GM12873 (cell line): Measurements from ENCODE around the gene TLK1.

Experiments
- TF ChIP-seq, protein P1 (sequence below): IDR thresholded peaks from 2 replicates; pipeline ENCODE4 v1.5.1; 2012; ENCODE audit warnings: low read depth, mild to moderate bottlenecking, moderate library complexity, low read length, control low read depth; ENCODE audit not compliant: insufficient read depth; ENCODE audit errors: missing control alignments

TLK1 gene

DNA sequence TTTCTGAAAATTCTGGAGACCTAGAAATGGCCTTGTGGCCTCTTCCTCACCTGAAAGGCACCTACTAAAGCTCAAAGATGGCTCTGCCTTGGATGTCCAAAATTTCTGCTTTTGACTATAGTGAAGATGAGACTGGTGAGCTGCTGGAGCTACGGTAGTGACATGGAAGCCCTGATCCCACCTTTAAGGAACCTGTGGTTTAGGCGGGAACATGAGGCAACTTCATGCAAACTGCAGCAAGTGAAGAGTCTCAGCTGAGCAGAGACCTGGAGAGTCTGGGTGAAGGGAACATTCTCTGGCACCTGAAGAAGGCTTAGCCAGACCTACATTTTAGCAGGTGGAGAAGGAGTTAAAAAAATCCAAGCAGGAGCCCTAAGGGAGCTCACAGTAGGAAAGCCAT lies 191.7 kb downstream of the TLK1 start:
- TF ChIP-seq, protein P1, sequence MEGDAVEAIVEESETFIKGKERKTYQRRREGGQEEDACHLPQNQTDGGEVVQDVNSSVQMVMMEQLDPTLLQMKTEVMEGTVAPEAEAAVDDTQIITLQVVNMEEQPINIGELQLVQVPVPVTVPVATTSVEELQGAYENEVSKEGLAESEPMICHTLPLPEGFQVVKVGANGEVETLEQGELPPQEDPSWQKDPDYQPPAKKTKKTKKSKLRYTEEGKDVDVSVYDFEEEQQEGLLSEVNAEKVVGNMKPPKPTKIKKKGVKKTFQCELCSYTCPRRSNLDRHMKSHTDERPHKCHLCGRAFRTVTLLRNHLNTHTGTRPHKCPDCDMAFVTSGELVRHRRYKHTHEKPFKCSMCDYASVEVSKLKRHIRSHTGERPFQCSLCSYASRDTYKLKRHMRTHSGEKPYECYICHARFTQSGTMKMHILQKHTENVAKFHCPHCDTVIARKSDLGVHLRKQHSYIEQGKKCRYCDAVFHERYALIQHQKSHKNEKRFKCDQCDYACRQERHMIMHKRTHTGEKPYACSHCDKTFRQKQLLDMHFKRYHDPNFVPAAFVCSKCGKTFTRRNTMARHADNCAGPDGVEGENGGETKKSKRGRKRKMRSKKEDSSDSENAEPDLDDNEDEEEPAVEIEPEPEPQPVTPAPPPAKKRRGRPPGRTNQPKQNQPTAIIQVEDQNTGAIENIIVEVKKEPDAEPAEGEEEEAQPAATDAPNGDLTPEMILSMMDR, result no peak

DNA sequence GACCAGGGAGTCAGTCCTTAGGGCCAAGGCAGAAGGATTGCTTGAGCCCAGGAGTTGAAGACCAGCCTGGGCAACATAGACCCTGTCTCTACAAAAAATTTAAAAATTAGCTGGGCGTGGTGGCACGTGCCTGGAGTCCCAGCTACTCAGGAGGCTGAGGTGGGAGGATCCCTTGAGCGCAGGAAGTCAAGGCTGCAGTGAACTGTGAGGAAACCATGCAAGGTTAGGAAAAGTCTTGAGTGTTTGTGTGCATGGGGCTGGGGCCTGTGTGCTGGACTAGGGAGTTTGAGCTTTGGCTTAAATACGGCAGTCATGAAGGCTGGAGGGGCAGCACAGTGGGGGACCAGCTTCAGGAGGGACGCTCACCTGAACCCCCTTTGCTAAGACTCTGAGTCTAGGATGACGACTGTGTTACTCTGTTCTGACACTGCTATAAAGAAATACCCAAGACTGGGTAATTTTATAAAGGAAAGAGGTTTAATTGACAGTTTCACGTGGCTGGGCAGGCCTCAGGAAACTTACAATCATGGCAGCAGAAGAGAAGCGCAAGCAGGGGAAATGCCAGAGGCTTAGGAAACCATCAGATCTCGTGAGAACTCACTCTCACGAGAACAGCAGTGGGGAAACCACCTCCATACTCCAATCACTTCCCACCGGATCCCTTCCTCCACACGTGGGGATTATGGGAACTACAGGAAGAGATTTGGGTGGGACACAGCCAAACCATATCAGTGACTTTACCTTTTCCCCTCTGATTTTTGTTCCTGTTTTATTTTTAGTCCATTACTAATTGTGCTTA lies 192.3 kb downstream of the TLK1 start:
- TF ChIP-seq, protein P1, result no peak

DNA sequence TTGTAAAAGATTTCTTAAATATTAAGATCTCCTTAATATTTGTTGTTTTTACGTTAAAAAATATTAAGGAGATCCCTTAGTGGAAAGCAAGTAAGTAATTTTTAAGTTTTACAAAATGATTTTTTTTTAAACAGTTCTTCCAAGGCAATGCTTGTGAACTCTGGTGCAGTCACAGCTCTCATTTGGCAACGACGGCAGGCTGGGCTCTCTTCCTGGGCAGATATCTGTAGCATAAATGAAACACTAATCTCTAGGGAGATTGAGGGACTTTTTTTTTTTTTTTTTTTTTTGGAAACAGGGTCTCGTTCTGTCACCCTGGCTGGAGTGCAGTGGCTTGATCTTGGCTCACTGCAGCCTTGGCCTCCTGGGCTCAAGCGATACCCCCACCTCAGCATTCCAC lies 193.1 kb downstream of the TLK1 start:
- TF ChIP-seq, protein P1, result no peak

DNA sequence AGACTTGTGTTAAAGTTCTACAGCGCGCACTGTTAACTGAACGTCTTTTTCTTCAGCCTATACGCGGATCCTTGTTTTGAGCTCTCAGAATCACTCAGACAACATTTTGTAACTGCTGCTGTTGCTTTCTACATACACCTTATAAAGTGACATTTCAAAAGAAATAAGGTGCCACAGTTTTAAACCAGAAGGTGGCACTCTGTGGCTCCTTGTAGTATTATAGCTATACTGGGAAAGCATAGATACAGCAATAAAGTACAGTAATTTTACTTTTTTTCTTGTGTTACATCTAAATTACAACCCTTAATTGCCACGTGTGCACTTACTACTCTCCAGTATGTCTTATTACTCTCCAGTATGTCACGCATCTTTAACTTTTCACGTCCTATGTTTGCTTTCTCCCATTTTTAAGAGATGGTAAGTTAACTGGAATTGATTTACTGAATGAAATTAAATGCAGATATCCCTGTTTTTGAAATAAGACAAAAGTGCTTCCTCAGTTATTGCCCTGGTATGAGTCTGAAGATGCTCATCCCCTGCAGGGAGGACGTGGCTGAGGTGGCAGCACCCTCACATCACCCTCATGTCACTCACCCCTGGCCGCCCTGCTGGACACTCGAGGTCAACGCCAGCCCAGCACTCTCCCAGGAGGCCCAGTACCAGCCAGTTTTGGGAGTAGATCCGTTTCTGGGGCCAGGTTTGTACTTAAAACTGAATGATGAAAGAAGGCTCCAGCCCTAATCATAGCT lies 193.9 kb downstream of the TLK1 start:
- TF ChIP-seq, protein P1, result peak; percentile 33

DNA sequence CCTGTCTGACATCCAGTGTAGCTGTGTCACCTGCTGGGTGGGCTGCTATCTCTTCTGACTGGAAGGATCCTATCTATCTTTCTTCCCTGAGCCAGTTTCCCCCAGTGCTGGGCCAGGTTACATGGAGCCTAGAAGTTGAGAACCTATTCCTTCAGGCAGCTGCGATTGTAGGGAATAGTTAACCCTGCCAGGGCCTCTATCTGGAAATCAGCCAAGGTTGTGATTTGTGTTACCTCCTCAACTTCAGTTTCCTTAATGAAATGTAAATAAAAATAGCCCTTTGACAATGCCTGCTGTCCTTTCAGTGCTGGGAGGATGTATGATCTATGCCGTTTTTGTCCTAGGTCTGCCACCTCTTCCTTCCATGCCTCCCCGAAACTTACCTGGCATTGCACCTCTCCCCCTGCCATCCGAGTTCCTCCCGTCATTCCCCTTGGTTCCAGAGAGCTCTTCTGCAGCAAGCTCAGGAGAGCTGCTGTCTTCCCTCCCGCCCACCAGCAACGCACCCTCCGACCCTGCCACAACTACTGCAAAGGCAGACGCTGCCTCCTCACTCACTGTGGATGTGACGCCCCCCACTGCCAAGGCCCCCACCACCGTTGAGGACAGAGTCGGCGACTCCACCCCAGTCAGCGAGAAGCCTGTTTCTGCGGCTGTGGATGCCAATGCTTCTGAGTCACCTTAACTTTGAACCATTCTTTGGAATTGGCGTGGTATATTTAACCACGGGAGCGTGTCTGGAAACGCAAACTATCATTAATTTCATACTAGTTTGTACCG lies 195.1 kb downstream of the TLK1 start:
- TF ChIP-seq, protein P1, result no peak

DNA sequence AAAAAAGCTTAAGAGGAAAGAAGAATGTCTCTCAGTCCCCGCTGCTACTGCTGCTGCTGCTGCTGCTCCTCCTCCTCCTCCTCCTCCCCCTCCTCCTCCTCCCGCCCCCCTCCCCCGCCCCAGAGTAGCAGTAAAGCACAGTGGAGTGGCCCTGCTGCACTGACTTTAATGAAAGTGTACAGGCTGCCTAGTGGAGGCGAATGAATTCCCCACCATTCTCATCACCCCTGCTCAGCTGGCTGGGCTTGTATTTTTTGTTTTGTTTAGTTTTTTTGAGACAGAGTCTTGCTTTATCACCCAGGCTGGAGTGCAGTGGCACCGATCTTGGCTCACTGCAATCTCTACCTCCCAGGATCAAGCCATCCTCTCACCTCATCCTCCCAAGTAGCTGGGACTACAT lies 197.3 kb downstream of the TLK1 start:
- TF ChIP-seq, protein P1, result no peak

DNA sequence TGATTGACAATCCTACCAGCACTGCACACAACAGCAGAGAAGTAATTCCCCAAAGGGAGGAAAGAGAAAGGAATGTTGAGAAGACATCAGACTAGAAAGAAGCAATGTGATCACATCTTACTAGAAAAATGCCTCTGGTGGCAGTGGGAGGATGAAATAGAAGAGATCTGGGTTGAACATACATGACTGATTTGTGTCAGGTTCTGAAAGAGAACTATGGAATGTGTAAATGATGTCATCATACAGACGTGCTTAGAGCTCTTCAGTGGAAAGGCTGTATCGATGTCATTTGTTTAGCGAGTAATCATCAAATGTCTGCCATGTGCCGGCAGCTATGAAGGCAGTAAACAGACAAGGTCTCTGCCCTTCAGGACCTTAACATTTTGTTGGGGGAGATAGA lies 206.8 kb downstream of the TLK1 start:
- TF ChIP-seq, protein P1, result no peak
